HG03045 (cell line): ENCODE data around the gene GRHL1.
"Not testable (repeated sequence)": the region's sequence is repeated elsewhere in the genome, so short reads cannot be mapped to it uniquely, and the experiment has no call there.

Experiments used
- ATAC-seq: cut with Tn5 transposase; IDR thresholded peaks from one replicate; pipeline ENCODE4 v1.9.1; 2021; ENCODE audit warnings: mild to moderate bottlenecking, moderate library complexity; ENCODE audit not compliant: unreplicated experiment

GRHL1 gene

DNA sequence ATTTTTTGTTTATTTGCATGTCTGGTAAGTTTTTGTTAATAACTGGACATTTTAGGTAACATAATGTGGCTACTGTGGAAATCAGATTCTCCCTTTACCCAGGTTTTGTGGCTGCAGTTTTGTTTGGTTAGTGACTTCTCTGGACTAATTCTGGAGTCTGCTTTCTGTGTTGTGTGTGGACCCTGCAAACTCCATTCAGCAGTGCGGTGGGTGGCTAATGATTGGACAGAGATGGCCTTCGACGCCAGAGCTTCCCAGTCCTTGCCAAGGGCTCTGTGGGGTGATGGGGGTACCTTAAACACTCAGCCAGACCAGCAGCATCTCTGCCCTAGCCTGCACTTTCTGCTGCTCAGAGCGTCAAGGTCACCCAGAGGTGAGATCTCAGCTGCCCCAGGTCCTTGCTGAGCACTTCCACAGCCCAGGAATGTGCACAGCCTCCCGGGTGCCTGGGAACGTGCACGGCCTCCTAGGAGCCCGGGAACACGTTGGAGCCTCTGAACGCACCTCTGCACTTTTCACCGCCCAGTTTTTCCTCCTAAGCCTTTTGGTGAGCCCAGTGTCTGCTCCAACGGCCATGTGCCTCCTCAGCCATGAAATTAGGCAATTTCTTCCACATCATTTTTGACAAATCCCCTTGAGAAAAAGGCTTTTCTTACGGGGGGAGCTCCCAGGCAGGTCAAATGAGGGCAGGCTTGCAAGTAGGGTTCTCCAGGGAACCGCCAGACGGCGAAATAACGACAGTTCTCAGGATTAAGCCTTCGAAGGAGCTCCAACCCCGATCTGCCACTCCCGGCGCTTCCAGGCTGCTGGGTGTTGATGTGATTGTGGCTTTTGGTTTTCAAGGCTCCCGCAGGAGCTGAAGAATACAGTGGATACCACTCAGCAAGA is 56.7 kb downstream of the GRHL1 start:
- ATAC-seq: no peak

DNA sequence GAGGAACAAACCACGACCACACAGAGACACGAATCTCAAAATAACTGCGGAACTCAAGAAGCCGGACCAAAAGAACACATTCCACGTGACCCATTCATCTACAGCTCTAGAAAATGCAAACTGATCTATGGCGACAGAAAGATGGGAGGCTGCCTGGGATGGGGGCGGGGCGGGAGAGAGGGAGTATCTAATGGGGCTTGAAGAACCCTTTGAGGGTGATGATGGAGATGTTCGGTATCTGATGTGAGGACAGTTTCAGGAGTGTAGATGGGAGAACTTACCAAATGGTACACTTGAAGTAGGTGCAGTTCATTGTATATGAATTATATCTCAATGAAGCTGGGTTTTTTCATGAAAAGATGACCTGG is 57.3 kb downstream of the GRHL1 start:
- no peak for ATAC-seq

DNA sequence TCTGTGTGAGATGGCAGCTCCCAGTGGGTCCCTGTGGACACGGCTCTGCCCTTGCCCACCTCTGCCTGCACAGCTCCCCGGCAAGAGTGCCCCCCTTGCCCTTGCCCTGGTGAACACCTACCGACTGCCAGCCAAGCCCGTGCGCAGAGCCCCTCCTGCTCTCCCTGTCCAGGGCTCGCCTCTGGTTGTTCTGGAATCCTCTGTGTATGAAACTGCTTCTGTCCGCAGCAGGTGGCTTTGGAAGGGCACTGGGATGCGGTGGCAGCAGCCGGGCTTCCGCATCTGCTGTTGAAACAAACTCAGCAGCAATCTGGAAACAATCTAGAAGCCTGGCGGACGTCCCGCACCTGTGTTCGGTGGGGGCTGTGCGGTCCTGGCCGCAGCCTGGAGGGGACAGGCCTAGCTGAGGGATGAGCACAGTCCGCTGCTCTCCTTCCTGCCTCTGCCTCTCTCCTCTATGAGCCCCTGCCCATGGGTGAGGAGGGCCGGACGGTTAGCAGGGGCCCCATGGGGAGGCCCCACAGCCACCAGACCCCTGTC is 57.8 kb downstream of the GRHL1 start:
- no peak for ATAC-seq

DNA sequence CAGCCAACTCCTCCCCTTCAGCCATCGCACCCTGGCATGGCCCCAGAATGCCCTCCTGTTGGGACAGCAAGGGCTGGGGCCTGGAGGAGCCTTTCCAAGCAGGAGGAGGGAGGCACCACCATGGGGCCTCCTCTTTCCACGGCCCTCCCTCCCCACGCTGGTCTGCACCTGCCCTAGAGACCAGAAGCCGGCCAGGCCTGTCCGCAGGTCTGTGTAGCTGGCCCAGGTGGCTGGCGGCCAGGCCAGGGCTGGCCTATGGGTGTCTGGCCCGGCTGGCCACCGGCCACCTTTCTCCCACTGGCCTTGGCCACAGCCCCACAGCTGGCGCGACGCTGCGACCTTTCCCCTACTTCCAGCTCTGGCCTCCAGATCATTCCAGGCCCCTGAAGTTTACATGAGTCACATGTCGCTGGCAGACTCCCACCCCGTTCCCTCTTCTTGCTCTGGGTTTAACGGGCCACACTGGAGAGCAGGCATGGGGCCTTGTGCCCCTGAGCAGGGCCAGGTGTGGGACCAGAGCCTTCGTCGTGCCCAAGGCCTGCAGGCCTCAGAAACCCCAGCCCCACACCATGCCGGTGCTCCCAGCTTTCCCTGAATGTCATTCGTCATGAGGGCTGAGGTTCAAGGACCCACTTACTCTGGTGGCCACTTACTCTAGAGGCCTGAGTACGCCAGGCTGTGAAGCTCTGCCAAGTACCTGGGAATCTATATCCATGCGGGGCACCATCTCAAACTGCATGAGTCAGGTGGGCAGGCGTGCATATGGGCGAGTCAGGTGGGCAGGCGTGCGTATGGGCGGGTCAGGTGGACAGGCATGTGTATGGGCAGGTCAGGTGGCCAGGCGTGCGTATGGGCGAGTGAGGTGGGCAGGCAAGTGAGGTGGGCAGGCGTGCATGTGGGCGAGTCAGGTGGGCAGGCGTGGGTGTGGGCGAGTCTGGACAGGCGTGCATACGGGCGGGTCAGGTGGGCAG is 58.6 kb downstream of the GRHL1 start:
- ATAC-seq: no peak

DNA sequence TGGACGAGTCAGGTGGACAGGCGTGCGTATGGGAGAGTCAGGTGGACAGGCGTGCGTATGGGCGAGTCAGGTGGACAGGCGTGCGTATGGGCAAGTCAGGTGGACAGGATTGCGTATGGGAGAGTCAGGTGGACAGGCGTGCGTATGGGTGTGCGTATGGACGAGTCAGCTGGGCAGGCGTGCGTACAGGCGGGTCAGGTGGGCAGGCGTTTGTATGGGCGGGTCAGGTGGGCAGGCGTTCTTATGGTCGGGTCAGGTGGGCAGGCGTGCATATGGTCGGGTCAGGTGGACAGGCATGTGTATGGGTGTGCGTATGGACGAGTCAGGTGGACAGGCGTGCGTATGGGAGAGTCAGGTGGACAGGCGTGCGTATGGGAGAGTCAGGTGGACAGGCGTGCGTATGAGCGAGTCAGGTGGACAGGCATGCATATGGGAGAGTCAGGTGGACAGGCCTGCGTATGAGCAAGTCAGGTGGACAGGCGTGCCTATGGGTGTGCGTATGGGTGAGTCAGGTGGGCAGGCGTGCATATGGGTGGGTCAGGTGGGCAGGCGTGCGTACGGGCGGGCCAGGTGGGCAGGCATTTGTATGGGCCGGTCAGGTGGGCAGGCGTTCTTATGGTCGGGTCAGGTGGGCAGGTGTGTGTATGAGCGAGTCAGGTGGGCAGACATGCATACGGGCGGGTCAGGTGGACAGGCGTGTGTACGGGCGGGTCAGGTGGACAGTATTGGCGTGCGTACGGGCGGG is 59.5 kb downstream of the GRHL1 start:
- ATAC-seq: not testable (repeated sequence)

DNA sequence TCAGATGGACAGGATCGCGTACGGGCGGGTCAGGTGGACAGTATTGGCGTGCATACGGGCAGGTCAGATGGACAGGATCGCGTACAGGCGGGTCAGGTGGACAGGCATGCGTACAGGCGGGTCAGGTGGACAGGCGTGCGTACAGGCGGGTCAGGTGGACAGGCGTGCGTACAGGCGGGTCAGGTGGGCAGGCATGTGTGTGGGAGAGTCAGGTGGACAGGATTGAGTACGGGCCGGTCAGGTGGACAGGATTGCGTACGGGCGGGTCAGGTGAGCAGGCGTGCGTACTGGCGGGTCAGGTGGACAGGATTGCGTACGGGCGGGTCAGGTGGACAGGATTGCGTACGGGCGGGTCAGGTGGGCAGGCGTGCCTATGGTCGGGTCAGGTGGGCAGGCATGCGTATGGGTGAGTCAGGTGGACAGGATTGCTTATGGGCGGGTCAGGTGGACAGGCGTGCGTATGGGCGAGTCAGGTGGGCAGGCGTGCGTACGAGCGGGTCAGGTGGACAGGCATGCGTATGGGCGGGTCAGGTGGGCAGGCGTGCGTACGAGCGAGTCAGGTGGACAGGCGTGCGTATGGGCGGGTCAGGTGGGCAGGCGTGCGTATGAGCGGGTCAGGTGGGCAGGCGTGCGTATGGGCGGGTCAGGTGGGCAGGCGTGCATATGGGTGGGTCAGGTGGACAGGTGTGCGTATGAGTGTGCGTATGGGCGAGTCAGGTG is 60.3 kb downstream of the GRHL1 start:
- not testable (repeated sequence) for ATAC-seq

DNA sequence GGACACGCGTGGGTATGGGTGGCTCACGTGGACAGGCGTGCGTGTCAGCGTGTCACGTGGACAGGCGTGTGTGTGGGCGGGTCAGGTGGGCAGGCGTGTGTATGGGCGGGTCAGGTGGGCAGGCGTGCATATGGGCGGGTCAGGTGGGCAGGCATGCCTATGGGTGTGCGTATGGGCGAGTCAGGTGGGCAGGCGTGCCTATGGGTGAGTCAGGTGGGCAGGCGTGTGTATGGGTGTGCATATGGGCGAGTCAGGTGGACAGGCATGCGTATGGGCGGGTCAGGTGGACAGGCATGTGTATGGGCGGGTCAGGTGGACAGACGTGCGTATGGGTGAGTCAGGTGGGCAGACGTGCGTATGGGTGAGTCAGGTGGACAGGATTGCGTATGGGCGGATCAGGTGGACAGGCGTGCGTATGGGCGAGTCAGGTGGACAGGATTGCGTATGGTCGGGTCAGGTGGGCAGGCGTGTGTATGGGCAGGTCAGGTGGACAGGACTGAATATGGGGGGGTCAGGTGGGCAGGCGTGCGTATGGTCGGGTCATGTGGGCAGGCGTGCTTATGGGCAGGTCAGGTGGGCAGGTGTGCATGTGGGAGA is 61.0 kb downstream of the GRHL1 start:
- ATAC-seq: not testable (repeated sequence)

DNA sequence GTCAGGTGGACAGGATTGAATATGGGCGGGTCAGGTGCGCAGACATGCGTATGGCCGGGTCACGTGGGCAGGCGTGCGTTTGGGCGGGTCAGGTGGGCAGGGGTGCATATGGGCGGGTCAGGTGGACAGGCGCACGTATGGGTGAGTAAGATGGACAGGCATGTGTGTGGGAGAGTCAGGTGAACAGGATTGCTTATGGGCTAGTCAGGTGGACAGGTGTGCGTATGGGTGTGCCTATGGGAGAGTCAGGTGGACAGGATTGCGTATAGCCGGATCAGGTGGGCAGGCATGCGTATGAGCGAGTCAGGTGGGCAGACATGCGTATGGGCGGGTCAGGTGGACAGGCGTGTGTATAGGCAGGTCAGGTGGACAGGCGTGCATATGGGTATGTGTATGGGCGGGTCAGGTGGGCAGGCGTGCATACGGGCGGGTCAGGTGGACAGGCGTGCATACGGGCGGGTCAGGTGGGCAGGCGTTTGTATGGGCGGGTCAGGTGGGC is 61.5 kb downstream of the GRHL1 start:
- ATAC-seq: no peak

DNA sequence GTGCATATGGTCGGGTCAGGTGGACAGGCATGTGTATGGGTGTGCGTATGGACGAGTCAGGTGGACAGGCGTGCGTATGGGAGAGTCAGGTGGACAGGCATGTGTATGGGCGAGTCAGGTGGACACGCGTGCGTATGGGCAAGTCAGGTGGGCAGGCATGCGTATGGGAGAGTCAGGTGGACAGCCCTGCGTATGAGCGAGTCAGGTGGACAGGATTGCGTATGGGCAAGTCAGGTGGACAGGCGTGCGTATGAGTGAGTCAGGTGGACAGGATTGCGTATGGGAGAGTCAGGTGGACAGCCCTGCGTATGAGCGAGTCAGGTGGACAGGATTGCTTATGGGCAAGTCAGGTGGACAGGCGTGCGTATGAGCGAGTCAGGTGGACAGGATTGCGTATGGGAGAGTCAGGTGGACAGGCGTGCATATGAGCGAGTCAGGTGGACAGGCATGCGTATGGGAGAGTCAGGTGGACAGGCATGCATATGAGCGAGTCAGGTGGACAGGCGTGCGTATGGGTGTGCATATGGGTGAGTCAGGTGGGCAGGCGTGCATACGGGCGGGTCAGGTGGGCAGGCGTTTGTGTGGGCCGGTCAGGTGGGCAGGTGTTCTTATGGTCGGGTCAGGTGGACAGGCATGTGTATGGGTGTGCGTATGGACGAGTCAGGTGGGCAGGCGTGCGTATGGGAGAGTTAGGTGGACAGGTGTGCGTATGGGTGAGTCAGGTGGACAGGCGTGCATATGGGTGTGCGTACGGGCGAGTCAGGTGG is 62.3 kb downstream of the GRHL1 start:
- not testable (repeated sequence) for ATAC-seq

DNA sequence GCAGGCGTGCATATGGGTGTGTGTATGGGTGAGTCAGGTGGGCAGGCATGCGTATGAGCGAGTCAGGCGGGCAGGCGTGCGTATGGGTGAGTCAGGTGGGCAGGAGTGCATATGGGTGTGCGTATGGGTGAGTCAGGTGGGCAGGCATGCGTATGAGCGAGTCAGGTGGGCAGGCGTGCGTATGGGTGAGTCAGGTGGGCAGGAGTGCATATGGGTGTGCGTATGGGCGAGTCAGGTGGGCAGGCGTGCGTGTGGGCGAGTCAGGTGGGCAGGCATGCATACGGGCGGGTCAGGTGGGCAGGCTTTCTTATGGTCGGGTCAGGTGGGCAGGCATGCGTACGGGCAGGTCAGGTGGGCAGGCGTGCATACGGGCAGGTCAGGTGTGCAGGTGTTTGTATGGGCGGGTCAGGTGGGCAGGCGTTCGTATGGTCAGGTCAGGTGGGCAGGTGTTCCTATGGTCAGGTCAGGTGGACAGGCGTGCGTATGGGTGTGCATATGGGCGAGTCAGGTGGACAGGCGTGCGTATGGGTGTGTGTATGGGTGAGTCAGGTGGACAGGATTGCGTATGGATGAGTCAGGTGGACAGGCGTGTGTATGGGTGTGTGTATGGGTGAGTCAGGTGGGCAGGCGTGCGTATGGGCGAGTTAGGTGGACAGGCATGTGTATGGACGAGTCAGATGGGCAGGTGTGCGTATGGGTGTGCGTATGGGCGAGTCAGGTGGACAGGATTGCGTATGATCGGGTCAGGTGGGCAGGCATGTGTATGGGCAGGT is 63.1 kb downstream of the GRHL1 start:
- no peak for ATAC-seq

DNA sequence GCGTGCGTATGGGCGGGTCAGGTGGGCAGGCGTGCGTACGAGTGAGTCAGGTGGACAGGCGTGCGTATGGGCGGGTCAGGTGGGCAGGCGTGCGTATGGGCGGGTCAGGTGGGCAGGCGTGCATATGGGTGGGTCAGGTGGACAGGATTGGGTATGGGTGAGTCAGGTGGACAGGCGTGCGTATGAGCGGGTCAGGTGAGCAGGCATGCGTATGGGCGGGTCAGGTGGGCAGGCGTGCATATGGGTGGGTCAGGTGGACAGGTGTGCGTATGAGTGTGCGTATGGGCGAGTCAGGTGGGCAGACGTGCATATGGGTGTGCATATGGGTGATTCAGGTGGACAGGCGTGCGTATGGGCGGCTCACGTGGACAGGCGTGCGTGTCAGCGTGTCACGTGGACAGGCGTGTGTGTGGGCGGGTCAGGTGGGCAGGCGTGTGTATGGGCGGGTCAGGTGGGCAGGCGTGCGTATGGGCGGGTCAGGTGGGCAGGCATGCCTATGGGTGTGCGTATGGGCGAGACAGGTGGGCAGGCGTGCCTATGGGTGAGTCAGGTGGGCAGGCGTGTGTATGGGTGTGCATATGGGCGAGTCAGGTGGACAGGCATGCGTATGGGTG is 64.0 kb downstream of the GRHL1 start:
- not testable (repeated sequence) for ATAC-seq

DNA sequence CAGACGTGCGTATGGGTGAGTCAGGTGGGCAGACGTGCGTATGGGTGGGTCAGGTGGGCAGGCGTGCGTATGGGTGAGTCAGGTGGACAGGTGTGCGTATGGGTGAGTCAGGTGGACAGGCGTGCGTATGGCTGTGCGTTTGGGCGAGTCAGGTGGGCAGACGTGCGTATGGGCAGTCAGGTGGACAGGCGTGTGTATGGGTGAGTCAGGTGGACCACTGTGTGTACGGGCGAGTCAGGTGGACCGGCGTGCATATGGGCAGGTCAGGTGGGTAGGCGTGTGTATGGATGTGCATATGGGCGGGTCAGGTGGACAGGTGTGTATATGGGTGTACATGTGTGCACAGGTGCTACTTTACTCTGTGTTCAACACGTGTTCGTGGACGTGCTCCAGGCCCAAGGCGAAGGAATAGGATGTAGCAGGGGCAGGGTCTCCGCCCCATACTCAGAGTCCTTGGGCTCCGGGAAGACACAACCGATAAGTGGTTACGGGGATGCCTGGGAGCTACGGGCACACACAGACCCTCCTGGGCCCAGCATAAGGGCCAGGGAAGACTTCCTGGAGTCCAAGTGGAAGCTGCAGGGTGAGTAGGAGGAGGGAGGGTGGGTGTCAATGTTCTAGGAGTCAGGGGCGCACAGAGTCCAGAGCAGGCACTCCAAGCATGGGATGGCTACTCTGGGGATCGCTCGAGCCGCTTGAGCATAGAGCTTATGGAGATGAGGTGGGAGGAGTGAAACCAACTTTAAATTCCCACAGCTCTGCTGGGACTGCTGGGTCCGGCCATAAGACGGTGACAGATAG is 64.7 kb downstream of the GRHL1 start:
- no peak for ATAC-seq

DNA sequence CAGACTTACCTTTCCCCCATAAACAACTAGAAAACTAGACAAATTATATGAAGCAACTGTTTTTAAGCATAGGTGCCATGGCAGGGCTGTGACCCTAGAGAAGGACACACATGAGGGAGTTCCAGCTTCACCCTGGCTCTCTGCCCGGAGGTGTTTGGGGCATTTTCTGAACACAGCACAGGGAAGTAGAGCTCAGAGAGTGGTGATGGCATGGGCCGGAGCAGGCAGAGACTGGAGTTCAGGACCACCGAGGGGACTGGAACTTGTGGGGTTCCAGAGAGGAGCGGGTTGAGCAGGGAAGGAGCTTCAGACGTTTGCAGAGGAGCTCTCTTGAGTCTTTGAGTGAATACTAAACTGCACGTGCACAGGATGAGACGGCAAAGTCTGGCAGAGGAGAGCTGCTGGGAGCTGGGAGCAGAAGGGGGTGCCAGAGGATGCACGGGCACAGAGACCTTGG is 65.3 kb downstream of the GRHL1 start:
- no peak for ATAC-seq

DNA sequence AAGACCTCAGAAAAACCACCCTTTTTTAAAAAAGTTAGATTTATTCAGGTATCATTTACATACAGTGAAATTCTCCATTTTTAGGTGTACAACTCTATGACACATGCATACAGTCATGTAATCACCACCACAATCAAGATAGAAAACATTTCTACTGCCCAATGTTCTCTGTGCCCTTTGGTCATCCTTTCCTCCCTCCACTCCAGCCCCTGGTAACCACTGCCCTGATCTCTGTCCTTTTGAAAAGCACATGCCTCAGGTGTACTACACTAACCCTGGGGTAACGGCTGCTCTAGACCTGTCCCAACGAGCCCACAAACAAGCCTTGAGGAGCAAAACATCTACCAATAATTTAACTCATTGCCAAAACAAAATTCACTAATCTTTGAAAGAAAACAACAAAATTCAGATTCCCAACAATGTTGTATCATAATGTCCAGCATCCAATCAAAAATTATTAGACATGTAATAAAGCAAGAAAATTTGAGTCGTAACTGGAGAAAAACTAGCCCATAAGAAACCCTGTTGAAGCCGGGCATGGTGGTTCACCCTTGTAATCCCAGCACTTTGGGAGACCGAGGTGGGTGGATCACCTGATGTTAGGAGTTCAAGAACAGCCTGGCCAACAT is 65.9 kb downstream of the GRHL1 start:
- ATAC-seq: no peak

DNA sequence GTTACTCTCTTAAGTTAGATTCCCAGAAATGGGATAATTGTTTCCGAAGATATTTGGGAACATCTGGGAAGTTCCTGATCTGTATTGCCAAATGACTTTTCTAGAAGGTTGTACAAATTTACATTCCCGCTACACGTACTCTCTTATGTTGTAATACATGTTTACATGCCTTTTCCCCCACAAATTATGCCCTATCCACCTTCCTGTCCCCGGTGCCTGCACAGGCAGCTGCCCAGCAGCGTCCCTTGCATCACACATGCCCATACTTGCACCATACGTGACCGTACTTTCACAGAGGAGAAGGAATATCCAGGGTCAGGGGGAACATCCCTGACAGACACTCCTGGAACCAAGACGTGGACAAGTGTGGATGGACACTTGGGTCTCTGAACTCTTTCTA is 67.7 kb downstream of the GRHL1 start:
- no peak for ATAC-seq
